Amniotic epithelial cell (primary cell): ENCODE measurements around the gene OR52I2.
A peak's percentile ranks its signal among the peaks of the same experiment; 100 is the strongest.

ENCODE experiments used
- DNase-seq: peaks from one replicate; pipeline ENCODE4 v3.0.0-alpha.2; 2010; ENCODE audit warnings: low read depth

OR52I2 gene

GRCh38 chr11:4581443-4581842 is at the start of gene OR52I2:
TSS of gene OR52I2 (plus strand) at chr11:4581743.
- no peak for DNase-seq

- DNase-seq: peak; percentile 3
Observed at GRCh38 chr11:4539603-4540219, 41.8 kb upstream of the OR52I2 start.

DNA sequence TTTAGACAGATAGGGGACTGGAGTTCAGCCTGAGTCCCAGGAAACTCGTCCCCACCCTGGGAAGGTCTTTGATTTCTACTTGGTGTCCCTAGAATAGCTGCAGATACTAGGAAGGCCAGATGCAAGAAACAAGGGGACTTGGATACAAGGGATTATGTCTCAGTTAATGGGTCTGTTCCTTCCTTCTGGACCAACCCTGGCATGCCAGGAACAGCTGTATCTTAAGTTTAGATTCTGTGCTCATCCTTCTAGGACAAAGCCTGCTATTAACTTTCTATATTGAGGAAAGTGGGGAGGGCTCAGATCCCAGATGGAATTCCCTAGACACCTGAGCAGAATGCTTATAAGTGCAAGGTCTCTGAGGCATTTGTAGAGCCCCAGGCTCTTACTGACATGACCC is 40.5 kb upstream of the OR52I2 start:
- no peak for DNase-seq

DNA sequence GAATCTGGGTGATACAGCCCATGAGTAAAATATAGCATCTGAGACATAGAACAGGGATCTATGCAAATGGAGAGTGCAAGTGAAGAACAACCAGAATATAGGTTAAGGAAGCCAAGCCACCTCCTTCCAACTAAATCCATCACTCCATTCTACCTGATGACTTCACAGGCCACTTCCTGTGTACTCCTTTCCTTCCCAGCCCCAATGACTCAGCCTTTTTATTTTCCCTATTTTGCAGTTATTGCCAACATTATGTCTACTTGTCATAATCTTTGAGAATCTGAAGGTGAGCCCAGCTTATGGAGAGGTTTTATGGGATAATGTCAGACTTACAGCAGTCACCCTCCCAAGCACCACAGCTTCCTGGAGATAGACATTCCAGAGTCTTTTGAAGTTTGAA is 38.0 kb upstream of the OR52I2 start:
- DNase-seq: no peak

- no peak for DNase-seq
Observed at GRCh38 chr11:4544891-4545290, 36.7 kb upstream of the OR52I2 start, which contains the start of gene OR52M1. TSS of gene OR52M1 (plus strand) at chr11:4545191. CDS start at chr11:4545191, 0 bp downstream.

DNA sequence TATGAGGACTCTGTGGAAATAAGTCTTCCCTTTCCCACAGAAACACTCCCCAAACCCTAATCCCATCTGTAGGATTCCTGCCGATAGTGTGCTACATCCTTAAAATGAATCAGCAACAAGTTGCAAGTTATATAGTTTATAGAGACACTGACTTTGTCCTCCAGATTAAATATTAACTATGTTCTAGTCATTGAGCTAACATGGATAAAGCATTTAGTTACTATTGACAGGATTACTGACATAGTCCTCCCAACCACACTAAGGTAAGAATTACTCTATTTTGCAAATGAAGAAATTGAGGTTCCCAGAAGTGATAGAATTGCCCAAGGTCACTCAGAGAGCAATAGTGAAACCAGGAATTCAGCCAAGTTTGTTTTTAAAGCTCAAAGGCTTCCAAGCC is 34.7 kb upstream of the OR52I2 start:
- no peak for DNase-seq

DNA sequence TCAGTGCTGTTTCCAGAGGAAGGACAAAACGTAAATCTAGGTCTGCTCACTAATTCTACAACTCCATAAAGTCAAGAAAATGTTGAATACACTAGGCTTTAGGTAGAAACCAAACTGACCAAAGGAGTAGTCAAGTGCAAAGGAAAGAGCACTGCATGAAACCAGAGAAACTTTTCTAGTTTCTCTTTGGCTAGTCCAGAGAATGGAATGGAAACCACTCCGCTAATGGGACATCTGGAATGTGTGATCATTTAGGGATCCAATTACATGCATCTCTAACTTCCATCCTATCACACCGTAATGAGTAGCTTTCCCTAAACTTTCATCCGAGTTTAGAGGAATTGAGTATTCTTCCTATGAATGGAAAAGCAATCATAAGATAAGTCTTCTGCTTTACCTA is 34.1 kb upstream of the OR52I2 start:
- DNase-seq: no peak

DNA sequence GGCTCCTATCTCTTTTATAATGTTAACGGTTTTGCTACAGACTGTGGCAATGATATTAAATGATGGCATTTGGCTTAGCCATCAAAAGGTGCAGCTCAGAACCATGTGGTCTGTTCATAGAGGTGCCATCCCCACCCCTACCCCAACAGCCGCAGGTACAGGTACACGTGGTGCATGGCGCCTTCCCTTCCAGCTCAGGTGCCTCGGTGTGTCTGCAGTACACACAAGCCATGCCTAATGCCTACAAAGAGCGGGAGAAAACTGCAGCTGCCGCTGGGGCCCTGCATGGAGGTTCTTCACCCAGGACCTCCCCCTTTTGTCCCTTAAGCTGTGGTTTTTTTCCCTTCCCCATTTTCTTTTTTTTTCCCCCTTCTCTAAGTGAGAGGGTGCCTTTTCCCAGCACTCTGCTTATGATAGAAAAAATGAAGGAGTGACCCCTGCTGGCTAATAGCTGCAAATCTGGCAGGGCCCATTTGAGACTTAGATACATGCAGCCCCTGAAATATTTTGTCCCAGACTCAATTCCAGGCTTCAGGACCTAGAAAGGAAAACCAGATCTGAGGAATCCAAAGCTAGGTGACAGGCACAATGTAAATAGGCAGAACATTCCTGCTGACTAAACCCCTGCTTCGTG is 30.1 kb upstream of the OR52I2 start:
- no peak for DNase-seq

DNA sequence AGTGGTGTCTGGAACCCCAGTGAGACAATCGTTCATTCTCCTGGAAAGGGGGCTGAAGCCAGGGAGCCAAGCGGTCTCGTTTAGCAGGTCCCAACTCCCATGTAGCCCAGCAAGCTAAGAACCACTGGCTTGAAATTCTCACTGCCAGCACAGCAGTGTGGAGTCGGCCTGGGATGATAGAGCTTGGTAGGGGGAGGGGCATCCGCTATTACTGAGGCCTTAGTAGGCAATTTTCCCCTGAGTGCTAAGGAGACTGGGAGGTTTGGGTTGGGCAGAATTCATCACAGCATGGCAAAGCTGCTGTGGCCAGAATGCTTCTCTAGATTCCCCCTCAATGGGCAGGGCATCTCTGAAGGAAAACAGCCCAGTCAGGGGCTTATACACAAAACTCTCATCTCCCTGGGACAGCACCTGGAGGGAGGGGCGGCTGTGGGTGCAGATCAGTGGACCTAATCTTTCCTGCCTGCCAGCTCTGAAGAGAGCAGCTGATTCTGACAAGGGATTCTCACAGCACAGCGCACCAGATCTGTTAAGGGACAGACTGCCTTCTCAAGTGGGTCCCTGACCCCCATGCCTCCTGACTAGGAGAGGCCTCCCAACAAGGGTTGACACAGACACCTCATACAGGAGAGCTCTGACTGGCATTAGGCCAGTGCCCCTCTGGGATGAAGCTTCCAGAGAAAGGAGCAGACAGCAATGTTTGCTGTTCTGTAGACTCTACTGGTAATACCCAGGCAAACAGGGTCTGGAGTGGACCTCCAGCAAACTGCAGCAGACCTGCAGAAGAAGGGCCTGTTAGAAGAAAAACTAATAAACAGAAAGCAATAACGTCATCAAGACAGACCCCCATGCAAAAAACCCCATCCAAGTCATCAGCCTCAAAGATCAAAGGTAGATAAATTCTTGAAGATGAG is 21.8 kb upstream of the OR52I2 start:
- no peak for DNase-seq

DNA sequence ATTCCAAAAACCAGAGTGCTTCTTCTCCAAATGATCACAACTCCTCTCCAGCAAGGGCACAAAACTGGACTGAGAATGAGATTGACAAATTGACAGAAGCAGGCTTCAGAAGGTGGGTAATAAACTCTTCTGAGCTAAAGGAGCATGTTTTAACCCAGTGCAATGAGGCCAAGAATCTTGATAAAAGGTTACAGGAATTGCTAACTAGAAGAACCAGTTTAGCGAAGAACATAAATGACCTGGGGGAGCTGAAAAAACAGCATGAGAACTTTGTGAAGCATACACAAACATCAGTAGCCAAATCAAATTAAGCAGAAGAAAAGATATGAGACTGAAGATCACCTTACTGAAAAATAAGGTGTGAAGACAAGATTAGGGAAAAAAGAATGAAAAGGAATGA is 21.1 kb upstream of the OR52I2 start:
- no peak for DNase-seq

DNA sequence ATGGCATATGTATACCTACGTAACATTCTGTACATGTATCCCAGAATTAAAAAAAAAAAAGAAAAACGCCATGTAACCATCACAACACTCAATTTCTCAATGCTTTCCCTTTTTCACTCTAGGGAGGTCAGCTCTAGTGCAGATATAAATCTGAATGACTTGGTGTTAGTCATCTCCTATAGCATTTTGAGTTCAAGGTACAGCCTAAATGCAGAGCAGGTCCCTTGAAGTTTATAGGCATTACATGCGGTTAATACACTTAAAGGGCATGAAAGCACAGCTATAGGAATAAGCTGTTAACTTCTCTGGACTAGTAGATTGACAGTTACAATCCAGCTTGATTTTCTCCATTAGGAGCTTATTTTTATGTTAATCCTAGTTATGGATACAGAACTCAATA is 16.2 kb upstream of the OR52I2 start:
- no peak for DNase-seq

- no peak for DNase-seq
Observed at GRCh38 chr11:4569075-4569474, 12.5 kb upstream of the OR52I2 start.

DNA sequence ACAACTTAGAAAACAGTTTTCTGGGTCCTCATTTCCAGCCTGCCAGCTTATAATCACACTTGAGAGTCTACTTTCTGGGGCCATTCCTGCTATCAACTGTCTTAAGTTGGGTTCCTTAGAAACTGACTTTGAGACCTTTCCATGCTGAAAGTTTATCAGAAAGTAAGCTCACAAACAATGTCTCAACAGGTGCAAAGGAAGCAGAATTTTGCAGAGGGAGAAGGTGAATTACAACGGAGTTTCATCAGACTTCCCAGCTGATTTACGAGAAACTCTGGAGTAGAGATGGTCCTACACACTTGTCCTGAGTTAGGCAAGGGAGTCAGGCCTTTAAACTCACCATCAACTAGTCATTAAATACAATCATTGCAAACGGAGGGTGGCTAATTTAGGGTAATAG is 4.7 kb upstream of the OR52I2 start:
- DNase-seq: no peak

DNA sequence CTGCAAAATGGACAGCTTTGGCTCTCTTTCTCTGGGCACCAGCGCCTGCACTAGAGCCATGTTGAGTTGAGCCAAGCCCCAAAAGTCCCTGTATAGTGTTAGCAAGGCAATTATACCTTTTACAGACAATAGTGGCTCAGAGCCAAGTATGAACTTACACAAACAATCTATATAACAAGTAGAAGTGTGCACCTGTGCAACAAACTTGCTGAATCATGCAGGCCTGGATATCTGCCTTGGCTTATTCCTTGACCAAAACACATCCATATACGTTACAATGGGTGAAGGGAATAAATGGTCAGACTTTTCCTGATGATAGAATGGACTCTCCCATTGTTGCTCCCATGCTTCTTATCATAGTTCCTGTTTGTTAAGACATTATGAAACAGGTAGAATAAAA is 3.8 kb upstream of the OR52I2 start:
- no peak for DNase-seq

- no peak for DNase-seq
Observed at GRCh38 chr11:4578624-4579023, 2.9 kb upstream of the OR52I2 start.

GRCh38 chr11:4580124-4580523 is 1.4 kb upstream of the OR52I2 start:
- DNase-seq: no peak

- no peak for DNase-seq
Observed at GRCh38 chr11:4589017-4589416, 7.5 kb downstream of the OR52I2 start.

- DNase-seq: no peak
Observed at GRCh38 chr11:4593739-4594138, 12.2 kb downstream of the OR52I2 start, which contains the start of gene OR52I1. TSS of gene OR52I1 (plus strand) at chr11:4594039. CDS start at chr11:4594039, 0 bp downstream.

DNA sequence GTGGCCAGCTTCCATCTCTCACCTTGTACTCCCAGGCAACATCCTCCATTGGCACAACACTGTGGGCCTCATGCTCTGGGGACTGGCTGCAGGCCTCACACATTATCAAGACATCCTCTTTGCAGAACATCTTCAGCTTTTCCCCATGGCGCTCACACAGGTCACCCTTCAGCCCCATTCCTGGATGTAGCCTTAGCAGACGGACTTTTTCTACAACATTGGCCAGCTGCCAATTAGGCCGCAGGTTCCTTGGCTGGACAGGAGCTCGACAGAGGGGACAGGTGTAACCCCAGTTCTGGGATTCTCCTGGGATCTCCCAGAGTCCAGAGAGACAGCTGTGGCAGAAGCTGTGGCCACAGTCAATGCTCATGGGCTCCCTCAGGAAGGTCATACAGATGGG is 23.5 kb downstream of the OR52I2 start:
- no peak for DNase-seq

GRCh38 chr11:4606231-4607015 is 24.9 kb downstream of the OR52I2 start:
- DNase-seq: peak; percentile 78

DNA sequence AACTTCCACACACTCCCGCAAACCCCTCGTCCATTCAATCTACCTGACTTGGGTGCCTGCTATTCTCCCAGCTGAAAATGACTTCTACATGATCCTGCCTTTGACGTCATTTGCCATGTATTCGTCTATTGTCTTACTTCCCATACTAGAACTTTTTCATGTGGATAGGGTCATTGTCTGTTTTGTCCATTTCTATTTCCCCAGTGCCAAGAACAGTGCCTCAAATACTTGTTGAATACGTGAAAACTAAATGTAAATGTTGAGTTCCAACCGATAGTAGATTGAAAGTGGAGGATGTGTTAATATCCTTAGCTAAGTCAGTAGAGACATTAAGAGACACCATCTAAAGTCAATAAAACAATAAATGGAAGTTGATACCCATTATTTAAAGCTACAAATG is 25.6 kb downstream of the OR52I2 start:
- DNase-seq: no peak
